ENCODE results near the gene SLC1A5. TPM values are rescaled to one million over a fixed set of nuclear protein-coding genes. Genes with fewer than 3 reads are reported as not detected.

The SLC1A5 gene
- total RNA-seq, 1 experiment from 2014 or later: 512 TPM

DNA sequence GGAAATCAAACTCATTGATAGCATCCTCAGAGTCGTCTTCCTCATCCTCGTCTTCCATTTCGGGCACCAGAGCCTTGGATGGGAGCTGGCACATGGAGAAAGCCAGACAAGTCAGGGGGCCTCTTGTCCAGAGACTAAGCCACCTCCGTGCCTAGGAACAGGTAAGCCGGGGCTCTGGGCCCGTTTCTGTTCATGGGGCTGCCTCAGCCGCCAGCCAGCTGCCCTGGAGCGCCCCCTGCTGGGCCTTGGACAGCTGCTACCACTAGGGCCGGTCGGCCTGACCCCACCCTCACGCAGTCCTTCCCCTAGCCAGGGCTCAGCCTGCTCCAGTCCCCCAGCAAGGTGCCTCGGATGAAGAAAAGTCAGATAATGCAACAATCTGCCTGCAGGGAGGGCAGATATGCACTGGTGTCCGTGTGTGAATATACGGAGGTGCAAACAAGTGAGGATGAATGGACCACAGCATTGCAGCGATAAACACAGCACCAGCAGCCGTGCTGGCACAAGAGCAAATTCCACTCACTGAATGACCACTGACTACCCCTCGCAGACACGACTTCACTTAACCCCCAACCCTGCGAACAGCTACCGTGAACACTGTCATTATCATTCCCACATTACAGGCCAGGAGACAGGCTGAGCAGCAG, 59.6 kb downstream of the SLC1A5 start:
- Mint-ChIP-seq H3K27me3 (ENCODE audit: insufficient read depth, unreplicated experiment) (no peaks in the 10 kb centered on the region), H3K27ac (ENCODE audit: unreplicated experiment) (no peak overlapping the region), H3K9me3 (ENCODE audit: unreplicated experiment) (no peaks in the 10 kb centered on the region), H3K4me1 (ENCODE audit: low read depth, unreplicated experiment) (peaks cover 13% of the 10 kb centered on the region), H3K36me3 (ENCODE audit: insufficient read depth, unreplicated experiment) (peaks cover 92% of the 10 kb centered on the region), H3K4me3 (ENCODE audit: unreplicated experiment) (no peak overlapping the region)
- TF ChIP-seq, protein P1, sequence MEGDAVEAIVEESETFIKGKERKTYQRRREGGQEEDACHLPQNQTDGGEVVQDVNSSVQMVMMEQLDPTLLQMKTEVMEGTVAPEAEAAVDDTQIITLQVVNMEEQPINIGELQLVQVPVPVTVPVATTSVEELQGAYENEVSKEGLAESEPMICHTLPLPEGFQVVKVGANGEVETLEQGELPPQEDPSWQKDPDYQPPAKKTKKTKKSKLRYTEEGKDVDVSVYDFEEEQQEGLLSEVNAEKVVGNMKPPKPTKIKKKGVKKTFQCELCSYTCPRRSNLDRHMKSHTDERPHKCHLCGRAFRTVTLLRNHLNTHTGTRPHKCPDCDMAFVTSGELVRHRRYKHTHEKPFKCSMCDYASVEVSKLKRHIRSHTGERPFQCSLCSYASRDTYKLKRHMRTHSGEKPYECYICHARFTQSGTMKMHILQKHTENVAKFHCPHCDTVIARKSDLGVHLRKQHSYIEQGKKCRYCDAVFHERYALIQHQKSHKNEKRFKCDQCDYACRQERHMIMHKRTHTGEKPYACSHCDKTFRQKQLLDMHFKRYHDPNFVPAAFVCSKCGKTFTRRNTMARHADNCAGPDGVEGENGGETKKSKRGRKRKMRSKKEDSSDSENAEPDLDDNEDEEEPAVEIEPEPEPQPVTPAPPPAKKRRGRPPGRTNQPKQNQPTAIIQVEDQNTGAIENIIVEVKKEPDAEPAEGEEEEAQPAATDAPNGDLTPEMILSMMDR (IDR thresholded peaks at IDR 0.05; ENCODE audit: insufficient read depth in 1 of 2, low read depth in 1 of 2, low read length in 1 of 2, severe bottlenecking in 1 of 2, unreplicated experiment in 1 of 2): peak; percentile 87 to 92
- H3K9me3 ChIP-seq: no peaks in the 10 kb centered on the region
- H3K36me3 ChIP-seq (ENCODE audit: control insufficient read depth, insufficient read depth, low read length): peaks cover 8% of the 10 kb centered on the region
- intact Hi-C loops (cut with micrococcal nuclease; ENCODE audit: unreplicated experiment): no loop called here
- BruUV-seq (replicated peaks): no TSS peak
- no peaks in the 10 kb centered on the region for H3K27me3 ChIP-seq (replicated peaks; ENCODE audit: control insufficient read depth, insufficient read depth, low read length)
- POLR2A ChIA-PET: no interaction called here
- CTCF ChIA-PET: interaction anchor here (1.0 to 1.7 kb wide), 5 partner anchors 10 to 284 kb away, joined by 3 to 8 read pairs (median 3); partner anchors contain the start of gene DACT3
- peak; percentile 51 to 80 for DNase-seq
- H3K4me3 ChIP-seq (ENCODE audit: low read depth, low read length): no peak overlapping the region
- no peaks in the 10 kb centered on the region for H3K4me1 ChIP-seq

DNA sequence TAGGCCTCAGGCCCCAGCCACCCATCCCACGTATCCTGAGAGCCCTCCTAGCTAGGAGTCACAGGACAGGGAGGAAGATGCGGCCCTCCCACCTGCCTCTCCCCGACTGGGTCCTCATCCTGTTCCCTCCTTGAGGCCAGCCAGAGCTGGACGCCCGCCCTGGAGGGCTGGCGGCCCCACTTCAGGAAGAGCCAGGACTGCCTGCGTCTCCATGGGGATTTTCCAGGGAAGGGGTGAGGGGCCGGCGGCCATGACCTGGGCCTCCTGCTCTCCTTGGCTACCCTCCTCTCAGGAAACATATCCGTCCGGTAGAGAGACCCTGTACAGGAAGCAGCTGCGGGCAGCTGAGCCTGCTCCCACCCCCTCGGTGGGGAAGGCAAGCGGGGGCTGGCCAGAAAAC, 60.2 kb downstream of the SLC1A5 start:
- Mint-ChIP-seq H3K36me3 (ENCODE audit: insufficient read depth, unreplicated experiment) (peaks cover 92% of the 10 kb centered on the region), H3K4me3 (ENCODE audit: unreplicated experiment) (no peak overlapping the region), H3K4me1 (ENCODE audit: low read depth, unreplicated experiment) (peaks cover 13% of the 10 kb centered on the region), H3K27ac (ENCODE audit: unreplicated experiment) (no peak overlapping the region), H3K9me3 (ENCODE audit: unreplicated experiment) (no peaks in the 10 kb centered on the region), H3K27me3 (ENCODE audit: insufficient read depth, unreplicated experiment) (no peaks in the 10 kb centered on the region)
- intact Hi-C loops (cut with micrococcal nuclease; ENCODE audit: unreplicated experiment): no loop called here
- ChIA-PET CTCF (interaction anchor here (1.0 to 1.7 kb wide), 4 partner anchors 14 to 285 kb away, joined by 3 to 8 read pairs (median 4); partner anchors contain the start of gene DACT3), POLR2A (no interaction called here)
- H3K4me3 ChIP-seq (ENCODE audit: low read depth, low read length): no peak overlapping the region
- peaks cover 10% of the 10 kb centered on the region for H3K36me3 ChIP-seq (ENCODE audit: control insufficient read depth, insufficient read depth, low read length)
- H3K4me1 ChIP-seq: no peaks in the 10 kb centered on the region
- DNase-seq: peak in 1 of 2 experiments; percentile 31
- TF ChIP-seq, protein P1 (IDR thresholded peaks at IDR 0.05; ENCODE audit: insufficient read depth in 1 of 2, low read depth in 1 of 2, low read length in 1 of 2, severe bottlenecking in 1 of 2, unreplicated experiment in 1 of 2): no peak
- H3K27me3 ChIP-seq (replicated peaks; ENCODE audit: control insufficient read depth, insufficient read depth, low read length): no peaks in the 10 kb centered on the region
- H3K9me3 ChIP-seq: no peaks in the 10 kb centered on the region
- no TSS peak for BruUV-seq (replicated peaks)

DNA sequence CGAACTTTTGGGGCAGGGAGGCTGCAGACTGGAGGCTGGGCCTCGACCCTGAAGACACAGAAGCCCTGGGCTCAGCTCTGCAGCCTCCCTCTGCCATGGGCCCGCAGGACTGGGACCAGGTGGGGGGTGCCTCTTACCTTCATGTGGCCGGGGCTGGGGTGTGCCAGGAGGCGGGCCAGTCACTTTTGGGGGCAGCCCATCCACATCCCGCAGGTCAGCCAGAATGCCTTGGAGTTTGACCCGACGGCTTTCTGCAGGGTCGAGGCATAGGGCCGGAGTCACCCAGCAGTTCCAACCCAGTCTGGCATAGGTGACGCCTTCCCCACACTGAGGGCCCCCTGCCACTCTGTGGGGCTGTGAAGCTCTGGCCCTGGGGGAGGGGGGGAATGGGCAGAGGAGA, 60.6 kb downstream of the SLC1A5 start:
- Histone ChIP-seq H3K9me3 (no peaks in the 10 kb centered on the region), H3K4me1 (no peaks in the 10 kb centered on the region), H3K4me3 (ENCODE audit: low read depth, low read length) (no peak overlapping the region), H3K36me3 (ENCODE audit: control insufficient read depth, insufficient read depth, low read length) (peaks cover 6% of the 10 kb centered on the region), H3K27me3 (replicated peaks; ENCODE audit: control insufficient read depth, insufficient read depth, low read length) (no peaks in the 10 kb centered on the region)
- POLR2A ChIA-PET: no interaction called here
- Mint-ChIP-seq H3K27ac (ENCODE audit: unreplicated experiment) (peak overlapping the region; percentile 88), H3K27me3 (ENCODE audit: insufficient read depth, unreplicated experiment) (no peaks in the 10 kb centered on the region), H3K4me3 (ENCODE audit: unreplicated experiment) (no peak overlapping the region), H3K9me3 (ENCODE audit: unreplicated experiment) (no peaks in the 10 kb centered on the region), H3K4me1 (ENCODE audit: low read depth, unreplicated experiment) (peaks cover 13% of the 10 kb centered on the region), H3K36me3 (ENCODE audit: insufficient read depth, unreplicated experiment) (peaks cover 92% of the 10 kb centered on the region)
- no TSS peak for BruUV-seq (replicated peaks)
- peak in 1 of 2 experiments; percentile 33 for DNase-seq
- intact Hi-C loops (cut with micrococcal nuclease; ENCODE audit: unreplicated experiment): no loop called here
- TF ChIP-seq, protein P1 (IDR thresholded peaks at IDR 0.05; ENCODE audit: insufficient read depth in 1 of 2, low read depth in 1 of 2, low read length in 1 of 2, severe bottlenecking in 1 of 2, unreplicated experiment in 1 of 2): no peak
- CTCF ChIA-PET: interaction anchor here (0.6 to 1.7 kb wide), 2 partner anchors 38 to 66 kb away, joined by 4 to 8 read pairs; partner anchors contain the start of gene DACT3

Data from Caco-2 (cell line).